HUDEP-2 (cell line): ENCODE measurements around the gene DNAJC5.
"Not testable (repeated sequence)": the region's sequence is repeated elsewhere in the genome, so short reads cannot be mapped to it uniquely, and the experiment has no call there.

Source experiments
- DNase-seq, 76 experiments: peaks; one replicate each; lab custom pipeline; 2025; ENCODE audit not compliant: unreplicated experiment in 76 of 76; lab: John Stamatoyannopoulos, UW

Gene DNAJC5

DNA sequence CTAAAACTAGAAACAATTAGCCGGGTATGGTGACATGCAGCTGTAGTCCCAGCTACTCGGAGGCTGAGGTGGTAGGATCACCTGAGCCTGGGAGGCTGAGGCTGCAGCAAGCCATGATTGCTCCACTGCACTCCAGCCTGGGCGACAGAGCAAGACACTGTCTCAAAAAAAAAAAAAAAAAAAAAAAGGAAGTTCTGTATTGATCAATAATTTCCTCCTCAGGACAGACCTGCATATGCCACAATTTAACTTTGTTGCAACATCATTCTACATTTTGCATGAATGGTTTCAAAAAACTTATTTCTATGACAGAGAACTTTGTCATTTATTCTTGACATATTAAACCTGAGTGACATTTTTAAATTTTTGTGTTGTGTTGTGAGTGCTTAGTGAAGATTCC lies 5.5 kb downstream of the DNAJC5 start:
- DNase-seq: no peak

DNA sequence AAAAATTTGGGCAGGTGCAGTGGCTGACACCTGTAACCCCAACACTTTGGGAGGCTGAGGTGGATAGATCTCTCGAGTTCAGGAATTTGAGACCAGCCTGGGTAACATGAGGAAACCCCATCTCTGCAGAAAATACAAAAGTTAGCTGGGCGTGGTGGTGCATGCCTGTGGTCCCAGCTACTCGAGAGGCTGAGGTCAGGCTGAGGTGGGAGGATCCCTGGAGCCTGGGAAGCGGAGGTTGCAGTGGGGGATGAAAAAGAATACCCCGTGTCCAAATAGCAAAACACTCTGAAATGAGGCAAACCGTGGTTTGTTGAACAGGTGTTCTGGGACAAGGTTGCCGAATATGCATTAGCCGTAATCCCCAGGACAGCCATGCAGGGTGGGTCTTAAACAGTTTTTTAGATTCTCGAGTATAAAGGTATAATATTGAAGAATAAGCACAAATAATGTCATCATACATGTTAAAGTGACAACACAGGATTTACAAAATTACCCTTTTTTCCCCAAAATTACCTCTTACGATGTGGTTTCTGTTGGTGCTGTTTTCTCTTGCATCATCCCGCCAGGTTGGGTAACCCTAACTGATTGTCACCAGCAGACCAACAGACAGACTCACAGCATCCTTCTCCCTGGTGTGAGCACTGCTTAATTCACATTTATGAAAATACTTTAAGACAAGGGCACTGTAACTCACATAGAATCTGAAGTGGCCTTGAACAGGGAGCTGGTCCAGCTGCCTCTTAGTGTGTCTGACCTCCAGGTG lies 9.1 kb downstream of the DNAJC5 start:
- DNase-seq: no peak

DNA sequence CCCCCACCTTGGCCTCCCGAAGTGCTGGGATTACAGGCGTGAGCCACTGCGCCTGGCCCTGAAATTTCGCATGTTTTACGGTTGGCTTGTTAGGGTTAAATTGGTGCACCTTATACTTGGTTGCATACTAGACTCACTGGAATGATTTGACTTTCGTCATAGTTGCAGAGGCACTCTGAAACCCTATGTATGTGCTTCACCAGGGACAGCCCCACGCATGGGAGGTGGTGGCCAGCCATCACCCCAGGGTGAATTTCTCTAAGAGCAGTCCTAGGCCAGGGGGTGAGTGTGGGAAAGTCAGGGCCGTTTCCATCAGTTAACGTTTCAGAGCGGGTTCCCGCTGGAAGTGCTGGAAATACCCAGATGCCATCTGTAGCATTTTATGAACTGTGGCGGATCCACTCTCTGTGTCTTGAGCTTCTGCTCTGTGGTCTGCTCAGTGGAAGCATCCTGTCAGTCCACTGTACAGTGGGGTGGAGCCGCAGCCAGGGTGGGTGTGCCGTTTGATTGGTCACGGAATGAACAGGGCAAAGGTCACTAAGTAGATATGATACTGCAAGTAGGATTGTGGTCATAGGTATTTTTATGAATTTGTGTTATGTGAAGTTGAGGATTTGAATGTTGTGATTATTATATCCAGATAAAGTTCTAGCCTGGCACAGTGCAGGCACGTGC lies 13.2 kb downstream of the DNAJC5 start:
- peak in 4 of 76 experiments; percentile 8 to 34 (median 12) for DNase-seq

DNA sequence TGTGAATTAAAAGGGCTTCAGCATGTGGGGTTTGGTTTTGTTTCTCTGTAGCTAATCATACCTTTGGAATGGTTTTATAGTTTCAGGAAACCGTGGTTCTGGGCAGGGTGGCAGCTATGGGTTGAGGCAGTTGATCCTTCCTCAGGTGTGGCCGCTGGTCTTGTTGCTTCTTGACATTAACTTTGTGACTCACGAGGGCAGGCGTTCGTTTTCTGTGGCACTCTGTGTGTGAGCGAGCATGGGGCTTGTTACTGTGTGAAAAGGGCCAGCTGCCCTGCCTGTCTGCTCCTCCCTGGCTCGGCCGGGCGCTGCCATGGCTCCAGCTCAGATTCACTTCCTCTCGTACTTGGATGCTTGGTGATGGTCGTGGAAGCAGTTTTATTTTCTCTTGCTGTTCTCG lies 16.2 kb downstream of the DNAJC5 start:
- DNase-seq: no peak

DNA sequence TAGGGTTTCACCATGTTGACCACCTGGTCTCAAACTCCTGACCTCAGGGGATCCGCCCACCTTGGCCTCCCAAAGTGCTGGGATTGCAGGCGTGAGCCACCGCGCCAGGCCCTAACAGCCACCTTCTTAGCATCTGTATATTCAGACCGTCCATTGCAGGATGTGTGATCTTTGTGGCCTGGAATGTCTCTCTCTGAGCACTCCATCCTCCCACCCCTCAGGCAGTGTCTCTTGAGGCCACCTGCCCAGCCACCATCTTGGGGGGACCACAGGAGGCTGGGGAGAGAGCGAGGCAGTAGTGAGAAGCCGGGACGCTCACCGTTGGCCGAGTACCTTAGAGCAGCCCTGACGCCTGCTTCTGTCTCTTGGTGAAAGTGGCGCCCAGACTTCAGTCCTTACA lies 18.8 kb downstream of the DNAJC5 start:
- no peak for DNase-seq

DNA sequence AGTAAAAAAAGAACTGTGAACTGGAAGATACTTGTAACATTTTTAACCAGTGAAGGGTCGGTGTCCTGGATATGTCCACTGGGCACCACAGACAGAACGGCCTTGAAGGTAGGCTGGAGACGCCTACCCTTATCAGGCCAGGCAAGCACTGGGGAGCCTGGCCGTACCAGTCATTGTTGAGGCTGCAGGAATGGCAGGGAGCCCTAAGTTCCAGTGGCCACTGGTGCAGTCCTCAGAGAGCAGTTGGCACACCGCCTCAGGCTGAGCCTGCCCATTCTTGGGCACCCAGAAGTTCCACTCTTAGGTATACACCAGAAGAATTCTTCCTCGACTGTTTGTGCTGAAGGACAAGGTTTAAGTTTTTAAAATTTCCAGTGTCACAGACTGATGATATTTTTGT lies 20.5 kb downstream of the DNAJC5 start:
- DNase-seq: peak in 13 of 76 experiments; percentile 5 to 53 (median 33)

DNA sequence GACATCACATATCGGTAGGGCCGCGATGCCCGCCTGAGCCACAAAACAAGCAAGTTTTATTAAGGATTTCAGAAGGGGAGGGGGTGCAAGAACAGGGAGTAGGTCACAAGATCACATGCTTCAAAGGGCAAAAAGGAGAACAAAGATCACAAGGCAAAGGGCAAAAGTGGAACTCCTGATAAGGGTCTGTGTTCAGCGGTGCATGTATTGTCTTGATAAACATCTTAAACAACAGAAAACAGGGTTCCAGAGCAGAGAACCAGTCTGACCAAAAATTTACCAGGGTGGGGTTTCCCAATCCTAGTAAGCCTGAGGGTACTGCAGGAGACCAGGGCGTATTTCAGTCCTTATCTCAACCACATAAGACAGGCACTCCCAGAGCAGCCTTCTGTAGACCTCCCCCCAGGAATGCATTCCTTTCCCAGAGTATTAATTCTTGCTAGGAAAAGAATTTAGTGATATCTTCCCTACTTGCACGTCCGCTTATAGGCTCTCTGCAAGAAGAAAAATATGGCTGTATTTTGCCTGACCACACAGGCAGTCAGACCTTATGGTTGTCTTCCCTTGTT lies 21.5 kb downstream of the DNAJC5 start:
- DNase-seq: peak in 22 of 76 experiments; percentile 7 to 67 (median 30)

DNA sequence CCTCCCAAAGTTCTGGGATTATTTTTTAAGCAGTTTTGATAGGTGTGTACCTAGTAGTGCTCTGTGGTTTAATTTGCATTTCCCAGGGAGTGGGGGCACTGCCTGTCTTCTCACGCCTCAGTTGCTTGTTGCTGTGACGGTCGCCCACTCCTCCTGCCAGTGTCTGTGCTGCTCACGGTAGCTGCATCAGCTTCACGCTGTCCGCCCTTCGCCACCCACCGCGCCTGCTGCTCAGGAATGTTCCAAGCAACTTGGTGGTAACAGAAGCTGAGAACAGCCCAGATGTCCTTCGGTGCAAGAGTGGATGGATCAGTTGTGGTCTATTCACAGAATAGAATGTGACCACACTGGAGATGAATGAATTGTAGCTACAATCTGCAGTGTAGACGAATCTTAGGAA lies 22.9 kb downstream of the DNAJC5 start:
- no peak for DNase-seq

DNA sequence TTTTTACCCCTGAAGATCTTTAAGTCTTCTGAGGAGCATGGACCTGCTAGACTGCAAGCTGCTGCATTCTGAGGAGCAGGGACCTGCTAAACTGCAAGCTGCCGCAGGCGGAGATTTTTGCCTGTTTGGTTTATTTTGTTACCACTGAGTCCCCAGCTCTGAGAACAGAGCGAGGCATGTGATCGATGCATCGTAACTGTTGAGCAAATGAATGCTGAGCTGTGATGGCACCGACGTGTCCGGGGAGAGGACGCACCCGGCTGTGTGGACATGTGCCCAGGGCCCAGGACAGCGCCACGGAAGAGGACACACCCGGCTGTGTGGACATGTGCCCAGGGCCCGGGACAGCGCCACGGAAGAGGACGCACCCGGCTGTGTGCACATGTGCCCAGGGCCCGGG lies 24.2 kb downstream of the DNAJC5 start:
- DNase-seq: no peak

DNA sequence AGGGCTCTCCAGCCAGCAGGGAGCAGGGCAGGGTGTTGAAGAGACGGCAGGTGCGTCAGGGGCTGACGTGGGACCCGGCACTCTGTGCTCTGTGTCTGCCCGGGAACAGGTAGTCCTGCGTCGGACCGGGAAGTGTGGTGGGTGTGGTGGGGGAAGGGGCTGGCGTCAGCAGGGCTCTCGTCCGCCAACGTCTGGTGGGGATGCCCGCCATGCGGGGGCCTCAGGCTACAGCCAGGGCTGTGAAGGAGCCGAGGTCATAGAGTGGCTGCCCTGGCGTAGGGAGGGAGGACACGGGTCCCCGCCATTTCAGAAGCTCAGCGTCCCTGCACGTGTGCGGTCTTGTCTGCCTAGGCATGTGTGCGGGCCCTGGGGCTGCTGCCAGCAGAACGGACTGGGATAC lies 25.3 kb downstream of the DNAJC5 start:
- DNase-seq: no peak

DNA sequence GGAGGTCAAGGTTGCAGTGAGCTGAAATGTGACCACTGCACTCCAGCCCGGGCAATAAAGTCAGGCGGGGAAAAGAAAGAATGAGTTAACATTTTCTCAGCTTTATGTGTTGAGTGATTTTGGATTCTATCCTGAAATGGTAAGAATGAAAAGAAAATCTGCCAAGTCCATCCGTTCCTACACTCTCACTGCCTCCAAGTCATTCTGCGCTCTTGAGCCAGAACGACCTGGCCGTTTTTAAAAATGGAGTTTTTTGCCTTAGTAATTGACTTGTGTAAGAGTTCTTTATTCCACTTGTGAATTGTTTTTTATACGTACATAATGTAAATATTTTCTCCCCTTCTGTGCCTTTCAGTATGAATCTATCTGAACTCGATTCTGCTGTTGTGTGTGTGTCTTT lies 28.7 kb downstream of the DNAJC5 start:
- DNase-seq: no peak

DNA sequence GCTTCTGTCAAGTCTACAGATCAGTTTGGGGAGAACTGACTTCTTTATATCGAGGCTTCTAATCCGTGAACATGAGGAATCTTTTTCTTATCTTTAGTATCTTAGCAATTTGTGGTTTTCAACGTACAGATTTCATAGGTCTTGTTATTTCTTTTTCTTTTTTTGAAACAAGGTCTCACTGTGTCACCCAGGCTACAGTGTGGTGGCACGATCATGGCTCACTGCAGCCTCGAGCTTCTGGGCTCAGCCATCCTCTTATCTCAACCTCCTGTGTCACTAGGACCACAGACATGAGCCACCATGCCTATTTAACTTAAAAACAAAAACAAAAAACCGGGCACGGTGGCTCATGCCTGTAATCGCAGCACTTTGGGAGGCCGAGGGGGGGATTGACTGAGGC lies 29.3 kb downstream of the DNAJC5 start:
- DNase-seq: no peak

DNA sequence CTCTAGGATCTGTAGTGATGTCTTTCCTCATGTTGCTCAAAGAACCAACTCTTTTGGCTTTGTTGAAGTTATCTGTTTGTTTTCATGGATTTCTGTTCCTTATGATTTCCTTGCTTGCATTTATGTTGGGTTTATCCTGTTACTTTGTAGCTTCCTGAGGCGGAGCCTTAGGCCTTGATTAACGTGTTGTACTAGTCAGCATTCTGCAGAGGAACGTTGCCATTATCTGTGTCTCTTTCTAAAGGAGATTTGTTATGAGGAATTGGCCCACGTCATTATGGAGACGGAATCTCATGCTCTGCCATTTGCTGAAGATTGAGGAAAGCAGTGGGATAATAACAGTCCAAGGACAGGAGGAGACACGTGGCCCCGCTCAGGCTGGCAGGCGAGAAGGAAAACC lies 31.4 kb downstream of the DNAJC5 start:
- no peak for DNase-seq

DNA sequence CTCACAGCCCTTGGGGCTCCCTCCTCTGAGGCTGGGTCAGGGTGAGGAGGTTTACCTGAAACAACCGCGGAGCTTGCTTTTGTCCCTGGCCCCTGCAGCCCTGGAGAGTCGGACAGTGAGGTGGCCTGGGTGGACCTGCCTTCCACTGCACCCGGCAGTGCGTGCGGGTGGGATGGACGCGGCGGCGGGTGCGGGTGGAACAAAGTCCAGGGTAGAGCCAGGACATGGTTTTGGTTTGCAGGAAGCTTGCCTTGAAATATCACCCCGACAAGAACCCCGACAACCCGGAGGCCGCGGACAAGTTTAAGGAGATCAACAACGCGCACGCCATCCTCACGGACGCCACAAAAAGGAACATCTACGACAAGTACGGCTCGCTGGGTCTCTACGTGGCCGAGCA lies 34.1 kb downstream of the DNAJC5 start:
- DNase-seq: no peak

DNA sequence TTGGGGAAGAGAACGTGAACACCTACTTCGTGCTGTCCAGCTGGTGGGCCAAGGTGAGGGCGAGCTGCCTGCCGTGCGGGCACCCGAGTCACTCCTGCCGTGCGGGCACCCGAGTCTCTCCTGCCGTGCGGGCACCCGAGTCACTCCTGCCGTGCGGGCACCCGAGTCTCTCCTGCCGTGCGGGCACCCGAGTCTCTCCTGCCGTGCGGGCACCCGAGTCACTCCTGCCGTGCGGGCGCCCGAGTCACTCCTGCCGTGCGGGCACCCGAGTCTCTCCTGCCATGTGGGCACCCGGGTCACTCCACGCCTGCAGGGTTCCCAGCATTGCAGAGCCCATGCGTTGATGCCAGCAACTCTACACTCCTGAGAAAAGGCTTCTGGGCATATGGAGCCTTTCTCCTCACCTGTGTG lies 34.6 kb downstream of the DNAJC5 start:
- DNase-seq: not testable (repeated sequence)

DNA sequence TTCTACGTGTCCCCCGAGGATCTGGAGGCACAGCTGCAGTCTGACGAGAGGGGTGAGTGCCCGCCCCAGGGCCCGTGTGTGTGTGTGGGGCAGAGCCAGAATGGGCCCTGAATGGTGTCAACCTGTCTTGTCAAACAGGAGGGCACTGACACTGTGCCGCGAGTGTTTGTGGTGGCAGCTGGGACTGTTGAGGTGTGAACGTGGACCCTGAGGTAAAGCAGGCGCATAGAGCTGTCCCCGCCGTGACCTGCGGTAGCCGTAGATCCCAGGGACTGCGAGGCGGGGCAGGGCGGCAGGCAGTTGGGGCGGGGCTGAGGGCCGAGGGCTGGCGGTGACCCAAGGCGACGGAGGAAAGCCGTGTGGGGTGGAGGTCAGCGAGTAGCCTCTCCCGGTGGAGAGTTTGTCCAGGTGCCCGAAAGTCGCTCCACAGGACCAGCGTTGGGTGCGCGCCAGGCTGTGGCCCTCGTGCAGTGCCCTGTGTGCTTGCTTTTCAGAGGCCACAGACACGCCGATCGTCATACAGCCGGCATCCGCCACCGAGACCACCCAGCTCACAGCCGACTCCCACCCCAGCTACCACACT lies 36.1 kb downstream of the DNAJC5 start:
- DNase-seq: no peak

DNA sequence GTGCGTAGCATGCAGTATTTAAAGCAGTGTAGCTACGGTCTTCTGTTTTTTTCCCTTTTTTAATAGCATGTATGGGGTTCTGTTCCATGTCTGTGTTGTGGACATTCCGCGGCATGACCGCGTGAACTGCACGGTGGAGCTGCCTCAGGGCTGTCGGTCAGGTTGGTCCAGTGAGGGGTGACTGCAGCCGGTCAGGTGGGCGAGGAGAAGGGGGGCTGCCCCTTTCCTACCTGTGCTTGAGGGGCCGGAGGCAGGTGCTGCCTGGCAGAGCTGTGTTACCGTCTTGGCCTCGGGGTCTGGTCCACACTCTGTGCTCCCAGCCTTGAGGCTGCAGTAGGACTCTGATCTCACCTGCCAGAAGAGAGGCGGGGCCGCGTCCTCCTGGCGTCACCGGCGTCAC lies 36.8 kb downstream of the DNAJC5 start:
- DNase-seq: no peak

DNA sequence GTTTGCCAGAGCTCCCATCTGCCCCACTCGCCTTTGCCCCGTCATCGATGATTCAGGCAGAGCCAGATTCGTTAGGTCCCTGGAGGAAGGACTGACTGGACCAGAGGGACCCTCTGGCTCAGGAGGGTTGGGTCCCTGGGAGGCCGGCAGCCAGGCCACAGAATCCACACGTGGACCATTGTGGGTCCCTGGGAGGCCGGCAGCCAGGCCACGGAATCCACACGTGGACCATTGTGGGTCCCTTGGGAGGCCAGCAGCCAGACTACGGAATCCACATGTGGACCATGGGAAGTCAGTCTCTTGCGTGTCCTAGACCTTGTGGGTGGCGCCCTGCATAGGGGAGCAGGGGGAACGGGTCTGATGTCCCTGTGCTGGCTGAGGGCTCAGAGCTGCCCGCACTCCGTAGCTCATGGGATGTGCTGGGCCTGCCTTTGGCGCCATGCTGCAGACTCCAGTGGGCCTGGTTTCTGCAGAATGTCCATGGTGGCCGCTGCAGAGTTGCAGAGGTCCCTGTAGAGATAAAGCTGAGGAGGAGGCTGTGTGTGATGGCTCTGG lies 37.8 kb downstream of the DNAJC5 start:
- no peak for DNase-seq

DNA sequence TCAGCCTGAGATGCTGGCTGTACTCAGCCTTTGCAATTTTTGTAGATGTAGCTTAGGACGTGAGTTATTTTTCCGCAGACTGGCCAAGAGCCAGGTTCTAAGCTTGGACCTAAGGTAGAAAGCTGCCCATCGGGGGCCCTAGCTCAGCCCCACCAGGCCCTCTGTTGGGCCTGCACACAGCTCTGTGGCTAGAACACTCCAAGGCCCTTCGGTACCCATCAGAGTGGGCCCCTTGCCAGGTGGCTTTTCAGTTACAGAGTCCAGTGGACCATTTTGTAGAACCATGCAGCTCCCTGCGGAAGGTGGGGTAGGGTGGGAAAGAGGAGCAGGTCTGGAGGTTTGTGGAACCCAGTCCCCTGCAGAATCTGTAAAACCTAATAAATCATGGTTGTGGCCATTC lies 38.7 kb downstream of the DNAJC5 start:
- no peak for DNase-seq

DNA sequence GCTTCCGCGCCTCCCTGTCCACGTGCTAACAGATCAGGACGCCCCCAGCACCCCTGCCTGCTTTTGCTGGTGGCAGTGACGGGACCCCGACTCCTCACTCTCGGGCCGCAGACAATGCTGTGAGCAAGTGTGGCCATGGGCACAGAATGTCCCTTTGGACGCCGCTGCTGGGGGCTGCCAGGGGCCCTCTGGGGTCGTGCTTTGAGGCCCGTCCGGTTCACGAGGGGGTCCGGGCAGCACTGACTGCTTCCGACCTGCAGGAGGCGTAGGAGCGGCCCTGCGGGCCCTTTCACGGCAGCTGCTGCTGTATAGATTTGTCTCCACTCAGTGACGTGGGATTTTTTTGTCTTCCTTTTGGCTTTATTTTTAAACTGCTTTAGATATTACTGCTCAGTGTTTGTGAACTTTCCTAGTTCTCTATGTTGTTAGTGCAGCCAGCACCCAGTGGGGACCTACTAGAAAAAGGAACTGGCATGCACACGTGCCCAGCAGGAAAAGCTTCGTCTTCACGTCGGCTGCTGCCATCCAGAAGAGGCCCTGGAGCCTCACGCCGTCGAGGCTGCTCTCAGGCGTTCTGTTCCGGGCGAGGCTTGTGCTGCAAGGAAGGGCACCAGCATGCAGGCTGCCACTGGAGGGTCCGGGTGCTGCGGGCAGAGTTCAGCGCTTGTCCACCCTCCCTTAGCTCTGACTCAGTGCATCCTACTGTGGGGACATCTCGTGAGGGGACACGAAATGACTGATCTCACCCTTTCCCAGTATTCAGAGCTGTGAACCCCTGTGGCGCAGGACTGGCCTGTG lies 39.5 kb downstream of the DNAJC5 start:
- no peak for DNase-seq

DNA sequence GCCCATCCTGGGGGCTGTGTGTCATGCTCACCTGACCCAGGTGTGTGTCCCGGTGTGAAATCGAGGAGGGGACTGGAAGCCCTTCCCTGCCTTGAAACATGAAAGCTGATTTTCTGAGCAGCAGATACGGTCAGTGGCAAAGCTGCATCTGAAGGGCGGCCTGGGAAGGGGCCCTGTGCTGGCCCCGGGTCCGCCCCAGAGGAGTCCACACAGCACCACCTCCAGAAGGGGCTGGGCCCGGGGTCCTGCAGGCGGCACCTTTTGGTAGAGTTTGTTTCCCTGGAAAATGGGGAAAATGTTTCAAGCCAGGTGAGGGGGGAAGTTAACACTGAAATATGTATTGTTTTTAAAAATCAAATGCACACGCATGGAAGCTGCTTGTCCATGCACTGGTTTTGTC lies 40.5 kb downstream of the DNAJC5 start:
- DNase-seq: no peak
